ENCODE data around the gene KIF20A. TPM values are rescaled to one million over a fixed set of nuclear protein-coding genes. Genes with fewer than 3 reads are reported as not detected.

KIF20A gene
- polyA plus RNA-seq, 1 of the 3 experiments (the other 2 are of a cell fraction) = 16.0 TPM

DNA sequence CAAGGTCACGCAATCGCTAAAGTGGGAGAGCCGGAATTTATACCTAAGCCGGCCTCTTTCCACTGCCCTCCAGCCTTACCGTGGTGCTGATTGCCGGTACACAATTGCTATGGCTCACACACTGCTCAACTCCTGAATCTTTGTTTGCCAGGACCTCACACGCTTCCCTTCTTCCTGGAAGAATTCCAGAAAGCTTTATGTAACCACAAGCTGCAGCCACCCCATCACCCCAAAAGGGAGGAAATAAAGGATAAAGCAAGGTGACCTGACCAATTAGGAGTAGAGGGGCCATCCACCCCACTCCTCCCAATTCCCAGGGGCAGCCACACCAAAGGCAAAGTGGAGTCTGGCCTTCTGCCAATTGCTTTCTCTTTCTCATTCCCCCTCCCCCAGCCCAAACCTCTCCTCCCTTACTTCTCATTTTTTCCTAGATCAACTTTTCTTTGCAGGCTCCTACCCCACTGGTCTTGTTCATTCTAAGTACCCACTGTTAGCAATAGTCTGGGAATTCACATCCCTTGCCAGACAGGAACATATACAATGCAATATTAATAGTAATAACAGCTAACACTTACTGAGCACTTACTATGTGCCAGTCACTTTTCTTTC, 52.2 kb downstream of the KIF20A start:
- TF ChIP-seq TCF12 (IDR thresholded peaks at IDR 0.05) (no peak), RAD21 (IDR thresholded peaks at IDR 0.05; ENCODE audit: low read length) (no peak), YY1 (IDR thresholded peaks at IDR 0.05; ENCODE audit: low read depth) (no peak), NRF1 (IDR thresholded peaks at IDR 0.05; ENCODE audit: low read depth, low read length) (no peak), SMC3 (IDR thresholded peaks at IDR 0.05; ENCODE audit: low read depth, low read length) (no peak), NFIC (IDR thresholded peaks at IDR 0.05; ENCODE audit: borderline replicate concordance) (no peak), RCOR1 (IDR thresholded peaks at IDR 0.05; ENCODE audit: low read length) (no peak), CHD2 (IDR thresholded peaks at IDR 0.05; ENCODE audit: low read length, partially characterized antibody) (no peak), RFX5 (IDR thresholded peaks at IDR 0.05; ENCODE audit: low read length) (no peak), EP300 (IDR thresholded peaks at IDR 0.05; ENCODE audit: borderline replicate concordance in 1 of 2, low read depth in 1 of 2, low read length in 1 of 2) (no peak), MEF2A (IDR thresholded peaks at IDR 0.05; ENCODE audit: borderline replicate concordance, low read depth) (no peak), POLR2AphosphoS5 (IDR thresholded peaks at IDR 0.05; ENCODE audit: low read depth, low read length) (no peak)
- TF ChIP-seq, protein P1, sequence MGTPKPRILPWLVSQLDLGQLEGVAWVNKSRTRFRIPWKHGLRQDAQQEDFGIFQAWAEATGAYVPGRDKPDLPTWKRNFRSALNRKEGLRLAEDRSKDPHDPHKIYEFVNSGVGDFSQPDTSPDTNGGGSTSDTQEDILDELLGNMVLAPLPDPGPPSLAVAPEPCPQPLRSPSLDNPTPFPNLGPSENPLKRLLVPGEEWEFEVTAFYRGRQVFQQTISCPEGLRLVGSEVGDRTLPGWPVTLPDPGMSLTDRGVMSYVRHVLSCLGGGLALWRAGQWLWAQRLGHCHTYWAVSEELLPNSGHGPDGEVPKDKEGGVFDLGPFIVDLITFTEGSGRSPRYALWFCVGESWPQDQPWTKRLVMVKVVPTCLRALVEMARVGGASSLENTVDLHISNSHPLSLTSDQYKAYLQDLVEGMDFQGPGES (IDR thresholded peaks at IDR 0.05; ENCODE audit: low read depth, low read length) = no peak
- TF ChIP-seq, protein P2, sequence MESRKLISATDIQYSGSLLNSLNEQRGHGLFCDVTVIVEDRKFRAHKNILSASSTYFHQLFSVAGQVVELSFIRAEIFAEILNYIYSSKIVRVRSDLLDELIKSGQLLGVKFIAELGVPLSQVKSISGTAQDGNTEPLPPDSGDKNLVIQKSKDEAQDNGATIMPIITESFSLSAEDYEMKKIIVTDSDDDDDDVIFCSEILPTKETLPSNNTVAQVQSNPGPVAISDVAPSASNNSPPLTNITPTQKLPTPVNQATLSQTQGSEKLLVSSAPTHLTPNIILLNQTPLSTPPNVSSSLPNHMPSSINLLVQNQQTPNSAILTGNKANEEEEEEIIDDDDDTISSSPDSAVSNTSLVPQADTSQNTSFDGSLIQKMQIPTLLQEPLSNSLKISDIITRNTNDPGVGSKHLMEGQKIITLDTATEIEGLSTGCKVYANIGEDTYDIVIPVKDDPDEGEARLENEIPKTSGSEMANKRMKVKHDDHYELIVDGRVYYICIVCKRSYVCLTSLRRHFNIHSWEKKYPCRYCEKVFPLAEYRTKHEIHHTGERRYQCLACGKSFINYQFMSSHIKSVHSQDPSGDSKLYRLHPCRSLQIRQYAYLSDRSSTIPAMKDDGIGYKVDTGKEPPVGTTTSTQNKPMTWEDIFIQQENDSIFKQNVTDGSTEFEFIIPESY (IDR thresholded peaks at IDR 0.05; ENCODE audit: borderline replicate concordance, low read depth) = no peak
- TF ChIP-seq, protein P3, sequence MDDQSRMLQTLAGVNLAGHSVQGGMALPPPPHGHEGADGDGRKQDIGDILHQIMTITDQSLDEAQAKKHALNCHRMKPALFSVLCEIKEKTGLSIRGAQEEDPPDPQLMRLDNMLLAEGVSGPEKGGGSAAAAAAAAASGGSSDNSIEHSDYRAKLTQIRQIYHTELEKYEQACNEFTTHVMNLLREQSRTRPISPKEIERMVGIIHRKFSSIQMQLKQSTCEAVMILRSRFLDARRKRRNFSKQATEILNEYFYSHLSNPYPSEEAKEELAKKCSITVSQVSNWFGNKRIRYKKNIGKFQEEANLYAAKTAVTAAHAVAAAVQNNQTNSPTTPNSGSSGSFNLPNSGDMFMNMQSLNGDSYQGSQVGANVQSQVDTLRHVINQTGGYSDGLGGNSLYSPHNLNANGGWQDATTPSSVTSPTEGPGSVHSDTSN (IDR thresholded peaks at IDR 0.05) = no peak
- TF ChIP-seq, protein P4, sequence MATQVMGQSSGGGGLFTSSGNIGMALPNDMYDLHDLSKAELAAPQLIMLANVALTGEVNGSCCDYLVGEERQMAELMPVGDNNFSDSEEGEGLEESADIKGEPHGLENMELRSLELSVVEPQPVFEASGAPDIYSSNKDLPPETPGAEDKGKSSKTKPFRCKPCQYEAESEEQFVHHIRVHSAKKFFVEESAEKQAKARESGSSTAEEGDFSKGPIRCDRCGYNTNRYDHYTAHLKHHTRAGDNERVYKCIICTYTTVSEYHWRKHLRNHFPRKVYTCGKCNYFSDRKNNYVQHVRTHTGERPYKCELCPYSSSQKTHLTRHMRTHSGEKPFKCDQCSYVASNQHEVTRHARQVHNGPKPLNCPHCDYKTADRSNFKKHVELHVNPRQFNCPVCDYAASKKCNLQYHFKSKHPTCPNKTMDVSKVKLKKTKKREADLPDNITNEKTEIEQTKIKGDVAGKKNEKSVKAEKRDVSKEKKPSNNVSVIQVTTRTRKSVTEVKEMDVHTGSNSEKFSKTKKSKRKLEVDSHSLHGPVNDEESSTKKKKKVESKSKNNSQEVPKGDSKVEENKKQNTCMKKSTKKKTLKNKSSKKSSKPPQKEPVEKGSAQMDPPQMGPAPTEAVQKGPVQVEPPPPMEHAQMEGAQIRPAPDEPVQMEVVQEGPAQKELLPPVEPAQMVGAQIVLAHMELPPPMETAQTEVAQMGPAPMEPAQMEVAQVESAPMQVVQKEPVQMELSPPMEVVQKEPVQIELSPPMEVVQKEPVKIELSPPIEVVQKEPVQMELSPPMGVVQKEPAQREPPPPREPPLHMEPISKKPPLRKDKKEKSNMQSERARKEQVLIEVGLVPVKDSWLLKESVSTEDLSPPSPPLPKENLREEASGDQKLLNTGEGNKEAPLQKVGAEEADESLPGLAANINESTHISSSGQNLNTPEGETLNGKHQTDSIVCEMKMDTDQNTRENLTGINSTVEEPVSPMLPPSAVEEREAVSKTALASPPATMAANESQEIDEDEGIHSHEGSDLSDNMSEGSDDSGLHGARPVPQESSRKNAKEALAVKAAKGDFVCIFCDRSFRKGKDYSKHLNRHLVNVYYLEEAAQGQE (IDR thresholded peaks at IDR 0.05; ENCODE audit: low read depth, low read length) = no peak
- TF ChIP-seq, protein P5, sequence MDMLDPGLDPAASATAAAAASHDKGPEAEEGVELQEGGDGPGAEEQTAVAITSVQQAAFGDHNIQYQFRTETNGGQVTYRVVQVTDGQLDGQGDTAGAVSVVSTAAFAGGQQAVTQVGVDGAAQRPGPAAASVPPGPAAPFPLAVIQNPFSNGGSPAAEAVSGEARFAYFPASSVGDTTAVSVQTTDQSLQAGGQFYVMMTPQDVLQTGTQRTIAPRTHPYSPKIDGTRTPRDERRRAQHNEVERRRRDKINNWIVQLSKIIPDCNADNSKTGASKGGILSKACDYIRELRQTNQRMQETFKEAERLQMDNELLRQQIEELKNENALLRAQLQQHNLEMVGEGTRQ (IDR thresholded peaks at IDR 0.05; ENCODE audit: borderline replicate concordance, low read depth, low read length) = no peak
- Histone ChIP-seq H3K27me3 (ENCODE audit: insufficient read depth) (no peaks in the 10 kb centered on the region), H3K79me2 (ENCODE audit: insufficient read depth) (no peaks in the 10 kb centered on the region), H3K9me2 (no peaks in the 10 kb centered on the region), H3K27ac (ENCODE audit: low read depth in 2 of 2, low read length in 1 of 2) (no peak overlapping the region), H3K4me3 (ENCODE audit: low read depth in 2 of 2, low read length in 1 of 2) (no peak overlapping the region), H3F3A (replicated peaks; ENCODE audit: insufficient read depth) (peaks cover 12% of the 10 kb centered on the region), H4K20me1 (ENCODE audit: insufficient read depth) (no peaks in the 10 kb centered on the region), H3K4me2 (no peak overlapping the region), H2AFZ (ENCODE audit: low read depth) (peak overlapping the region; percentile 39; the same call in 1 of the 2 replicates), H3K9me3 (no peaks in the 10 kb centered on the region), H3K9ac (no peak overlapping the region), H3K4me1 (ENCODE audit: control insufficient read depth in 1 of 2, insufficient read depth in 2 of 2, low read depth in 1 of 2, low read length in 1 of 2) (peaks cover 0 to 9% of the 10 kb centered on the region in 2 experiments; a peak in 1 of 4 replicates), H3K36me3 (replicated peaks in 1 of 2; ENCODE audit: control insufficient read depth in 1 of 2, insufficient read depth in 2 of 2, low read length in 1 of 2) (no peaks in the 10 kb centered on the region)
- POLR2A ChIA-PET = no interaction called here
- WGBS (ENCODE audit: low lambda C conversion rate) = 59% methylated on average over 7 of the region's 7 CpGs
- no peak for DNase-seq
- CTCF ChIA-PET = interaction anchor here (1.3 to 3.6 kb wide), 7 partner anchors 8 to 123 kb away, joined by 3 to 10 read pairs (median 6); partner anchors contain the start of gene GFRA3

Measured in SK-N-SH (cell line).